Temporal lobe (tissue), 1 donor: Measurements from ENCODE around the gene KIF14. TPM values are rescaled to one million over a fixed set of nuclear protein-coding genes. Genes with fewer than 3 reads are reported as not detected.

Experiments used
- total RNA-seq: library from RNA; depleted of rRNA; stranded (reverse); fragments of >200 nt; gene quantifications from one replicate; pipeline ENCODE4 v1.2.3, GENCODE V29; 2014

KIF14 gene
- total RNA-seq, 1 donor from 2014 or later, result 1.5 TPM

Other genes starting within 250 kb of the KIF14 start
- 33.4 TPM for gene ZNF281, start 210.7 kb downstream of the KIF14 start, total RNA-seq
- 14.3 TPM for gene DDX59, start 49.2 kb upstream of the KIF14 start, total RNA-seq
- gene CAMSAP2, start 118.1 kb upstream of the KIF14 start, total RNA-seq, result 112 TPM